HG02763 (cell line): Measurements from ENCODE around the gene OSBPL6.
A peak's percentile ranks its signal among the peaks of the same experiment; 100 is the strongest.
"Not testable (repeated sequence)": the region's sequence is repeated elsewhere in the genome, so short reads cannot be mapped to it uniquely, and the experiment has no call there.

Source experiments
- ATAC-seq: cut with Tn5 transposase; IDR thresholded peaks from one replicate; pipeline ENCODE4 v1.9.1; 2021; ENCODE audit warnings: mild to moderate bottlenecking, moderate library complexity; ENCODE audit not compliant: unreplicated experiment

Gene OSBPL6

GRCh38 chr2:178391701-178392100 is 197.4 kb downstream of the OSBPL6 start:
- ATAC-seq = no peak

- no peak for ATAC-seq
Measured at GRCh38 chr2:178392215-178392614, 197.9 kb downstream of the OSBPL6 start.

- no peak for ATAC-seq
Measured at GRCh38 chr2:178394859-178395258, 200.5 kb downstream of the OSBPL6 start.

- no peak for ATAC-seq
Measured at GRCh38 chr2:178395295-178395694, 201.0 kb downstream of the OSBPL6 start.

GRCh38 chr2:178395941-178396570 is 201.7 kb downstream of the OSBPL6 start:
- no peak for ATAC-seq

GRCh38 chr2:178397002-178397605 is 202.8 kb downstream of the OSBPL6 start:
- peak; percentile 74 for ATAC-seq

- no peak for ATAC-seq
Measured at GRCh38 chr2:178401994-178402437, 207.7 kb downstream of the OSBPL6 start.

- peak; percentile 28 for ATAC-seq
Measured at GRCh38 chr2:178403671-178404306, 209.5 kb downstream of the OSBPL6 start.

GRCh38 chr2:178404368-178404767 is 210.1 kb downstream of the OSBPL6 start:
- ATAC-seq = peak; percentile 100

GRCh38 chr2:178409261-178409660 is 214.9 kb downstream of the OSBPL6 start:
- no peak for ATAC-seq

- no peak for ATAC-seq
Measured at GRCh38 chr2:178412047-178412446, 217.7 kb downstream of the OSBPL6 start.

- ATAC-seq = not testable (repeated sequence)
Measured at GRCh38 chr2:178412453-178412852, 218.1 kb downstream of the OSBPL6 start.

- ATAC-seq = peak; percentile 76
Measured at GRCh38 chr2:178413472-178414265, 219.4 kb downstream of the OSBPL6 start.

GRCh38 chr2:178414266-178415247 is 220.2 kb downstream of the OSBPL6 start:
- peak; percentile 81 for ATAC-seq

- no peak for ATAC-seq
Measured at GRCh38 chr2:178415979-178416378, 221.7 kb downstream of the OSBPL6 start.

GRCh38 chr2:178417916-178418315 is 223.6 kb downstream of the OSBPL6 start:
- ATAC-seq = no peak

GRCh38 chr2:178418426-178418825 is 224.1 kb downstream of the OSBPL6 start:
- ATAC-seq = no peak

GRCh38 chr2:178419123-178419522 is 224.8 kb downstream of the OSBPL6 start:
- no peak for ATAC-seq

- ATAC-seq = no peak
Measured at GRCh38 chr2:178420463-178420999, 226.2 kb downstream of the OSBPL6 start.

GRCh38 chr2:178422097-178422496 is 227.8 kb downstream of the OSBPL6 start:
- no peak for ATAC-seq
